MG63 (cell line): ENCODE measurements around the gene MBNL1. TPM values are rescaled to one million over a fixed set of nuclear protein-coding genes. Genes with fewer than 3 reads are reported as not detected.
"Not testable (repeated sequence)": the region's sequence is repeated elsewhere in the genome, so short reads cannot be mapped to it uniquely, and the experiment has no call there.

ENCODE experiments used
- DNase-seq: peaks from one replicate; pipeline ENCODE4 v3.0.0-alpha.2; 2020
- H3K27me3 ChIP-seq: fragments of 250-450 bp; sonication (Bioruptor Pico); 2 replicates; pipeline ENCODE4 v1.5.1; 2020; ENCODE audit warnings: mild to moderate bottlenecking, moderate library complexity
- H3K36me3 ChIP-seq: fragments of 250-450 bp; sonication (Bioruptor Pico); 2 replicates; pipeline ENCODE4 v1.5.1; 2020; ENCODE audit warnings: mild to moderate bottlenecking, moderate library complexity
- H3K4me3 ChIP-seq: fragments of 250-450 bp; sonication (Bioruptor Pico); 2 replicates; pipeline ENCODE4 v1.5.1; 2020; ENCODE audit warnings: mild to moderate bottlenecking, moderate library complexity
- H3K9me3 ChIP-seq: fragments of 250-450 bp; sonication (Bioruptor Pico); 2 replicates; pipeline ENCODE4 v1.5.1; 2020; ENCODE audit warnings: mild to moderate bottlenecking, moderate library complexity
- total RNA-seq: library from RNA; depleted of rRNA; stranded (reverse); fragments of >200 nt; shearing (Covaris generic); gene quantifications from 2 replicates; pipeline ENCODE4 v1.2.3, GENCODE V29; 2014; ENCODE audit warnings: low replicate concordance

MBNL1 gene
- total RNA-seq, 1 experiment from 2014 or later: 171 TPM

DNA sequence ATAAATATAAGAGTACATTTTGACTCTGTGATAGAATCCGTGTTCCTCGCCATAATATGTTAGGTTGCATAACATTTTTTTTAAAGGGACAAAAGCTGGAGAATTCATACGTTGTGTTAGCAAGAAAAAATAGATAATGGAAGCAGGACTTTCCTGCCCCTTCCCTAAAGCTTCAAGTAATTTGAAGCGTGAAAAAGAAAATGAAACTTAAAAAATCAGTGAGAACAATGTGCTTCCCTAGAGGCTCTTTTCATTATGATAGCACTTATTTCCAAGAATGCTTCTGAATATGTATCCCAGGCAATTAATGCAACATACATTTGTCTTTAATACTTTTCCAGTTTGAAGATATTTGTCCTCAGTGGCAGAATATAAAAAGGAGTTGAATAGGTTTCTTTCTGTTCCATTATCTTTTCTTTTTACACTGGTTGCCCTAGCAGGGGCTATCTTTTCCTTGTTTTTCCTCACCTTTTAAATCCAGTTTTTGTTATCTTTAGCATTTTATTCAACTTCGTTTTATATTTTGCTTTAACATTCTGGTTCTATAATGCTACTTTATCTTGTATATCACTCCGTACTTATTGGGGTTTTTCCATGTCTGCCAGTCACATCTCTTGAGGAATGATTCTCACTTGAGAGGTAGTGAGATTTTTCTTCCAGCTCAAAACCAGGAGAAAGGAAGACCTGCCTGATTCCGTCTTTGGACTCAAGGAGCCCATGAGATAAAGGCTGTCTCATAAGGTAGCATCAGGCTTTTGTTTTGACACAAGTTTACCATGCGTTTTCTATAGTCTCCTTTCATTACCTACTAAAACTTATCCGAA is 113.8 kb downstream of the MBNL1 start:
- Histone ChIP-seq H3K4me3 (no peak overlapping the region), H3K36me3 (peaks cover 44% of the 10 kb centered on the region), H3K27me3 (no peaks in the 10 kb centered on the region), H3K9me3 (no peaks in the 10 kb centered on the region)
- DNase-seq: no peak

DNA sequence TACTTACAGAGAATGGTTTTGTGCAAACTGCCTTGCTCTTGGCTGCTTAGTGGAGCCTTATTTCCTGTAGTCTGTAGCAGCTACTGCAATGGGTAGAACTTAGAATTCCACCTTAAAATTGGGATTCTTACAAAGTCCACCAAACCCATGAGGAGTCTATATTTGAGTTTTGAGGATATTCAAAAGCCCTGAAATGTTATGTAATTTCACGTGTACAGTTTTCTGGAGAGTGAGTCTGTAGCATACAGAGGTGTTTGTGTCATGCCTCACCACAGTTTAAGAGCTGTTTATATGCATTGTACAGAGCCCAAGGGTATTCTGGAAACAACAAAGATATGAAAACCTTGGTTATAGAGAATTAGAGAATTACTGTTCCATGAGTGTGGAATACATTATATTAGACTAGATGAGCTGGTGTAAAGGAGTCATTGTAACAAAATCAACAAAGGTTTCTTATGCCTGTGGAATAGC is 114.4 kb downstream of the MBNL1 start:
- no peak for DNase-seq
- H3K9me3 ChIP-seq: no peaks in the 10 kb centered on the region
- H3K27me3 ChIP-seq: no peaks in the 10 kb centered on the region
- H3K36me3 ChIP-seq: peaks cover 42% of the 10 kb centered on the region
- no peak overlapping the region for H3K4me3 ChIP-seq

DNA sequence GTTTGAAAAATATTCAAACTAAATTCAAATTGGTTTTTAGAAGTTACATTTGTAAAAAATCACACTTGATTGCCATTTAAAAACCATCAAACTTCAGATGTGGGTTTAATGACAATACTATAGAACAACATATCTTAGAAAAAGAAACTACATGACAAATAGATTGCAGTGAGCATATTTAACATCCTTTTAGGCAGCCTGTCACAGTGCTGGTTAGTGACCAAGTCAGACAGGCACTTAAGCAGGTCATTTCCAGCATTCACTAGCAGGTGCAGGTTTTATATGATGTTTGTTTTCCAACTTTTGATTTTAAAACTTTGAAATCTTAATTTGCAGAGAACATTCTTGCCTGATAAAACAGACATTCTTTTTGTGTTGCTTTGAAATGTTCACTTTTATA is 115.7 kb downstream of the MBNL1 start:
- no peak for DNase-seq
- H3K36me3 ChIP-seq: peaks cover 42% of the 10 kb centered on the region
- no peak overlapping the region for H3K4me3 ChIP-seq
- H3K9me3 ChIP-seq: no peaks in the 10 kb centered on the region
- no peaks in the 10 kb centered on the region for H3K27me3 ChIP-seq

DNA sequence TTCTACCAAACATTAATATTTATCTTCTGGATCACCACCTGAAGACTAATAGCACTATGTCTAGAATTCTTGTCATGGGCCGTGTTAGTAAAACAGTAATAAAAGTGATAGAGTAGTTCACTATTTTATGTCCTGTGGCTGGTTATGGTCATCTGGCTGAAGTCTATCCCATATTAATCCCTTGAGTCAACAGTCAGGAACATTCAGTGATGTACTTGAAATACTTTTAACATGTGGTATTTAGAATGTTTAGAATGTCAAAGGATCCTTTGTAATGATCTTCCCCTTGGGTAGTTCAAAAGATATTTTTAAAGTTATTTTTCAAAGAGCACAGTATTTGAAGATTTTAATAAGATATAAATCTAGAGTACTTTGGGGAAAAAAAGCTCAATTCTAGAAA is 117.0 kb downstream of the MBNL1 start:
- H3K36me3 ChIP-seq: peaks cover 42% of the 10 kb centered on the region
- no peaks in the 10 kb centered on the region for H3K9me3 ChIP-seq
- H3K27me3 ChIP-seq: no peaks in the 10 kb centered on the region
- DNase-seq: no peak
- no peak overlapping the region for H3K4me3 ChIP-seq

DNA sequence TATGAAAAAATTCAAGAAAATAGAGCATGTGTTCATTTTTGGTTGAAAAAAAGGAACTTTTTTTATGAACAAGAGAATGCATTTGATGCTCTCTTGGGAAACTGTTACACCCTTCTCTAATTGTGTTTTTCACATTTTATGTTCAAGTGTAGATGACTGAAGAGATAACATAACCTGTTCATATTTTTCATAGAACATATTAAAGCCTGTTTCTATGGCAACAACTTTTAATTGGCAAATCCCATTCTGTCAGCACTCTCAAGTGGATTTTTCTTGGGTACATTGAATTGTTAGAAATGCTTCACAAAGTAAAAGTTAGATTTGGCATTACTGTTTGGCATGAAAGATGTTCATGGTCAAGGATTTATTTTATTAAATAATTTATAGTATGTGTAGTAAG is 117.5 kb downstream of the MBNL1 start:
- no peak for DNase-seq
- Histone ChIP-seq H3K9me3 (no peaks in the 10 kb centered on the region), H3K4me3 (no peak overlapping the region)

DNA sequence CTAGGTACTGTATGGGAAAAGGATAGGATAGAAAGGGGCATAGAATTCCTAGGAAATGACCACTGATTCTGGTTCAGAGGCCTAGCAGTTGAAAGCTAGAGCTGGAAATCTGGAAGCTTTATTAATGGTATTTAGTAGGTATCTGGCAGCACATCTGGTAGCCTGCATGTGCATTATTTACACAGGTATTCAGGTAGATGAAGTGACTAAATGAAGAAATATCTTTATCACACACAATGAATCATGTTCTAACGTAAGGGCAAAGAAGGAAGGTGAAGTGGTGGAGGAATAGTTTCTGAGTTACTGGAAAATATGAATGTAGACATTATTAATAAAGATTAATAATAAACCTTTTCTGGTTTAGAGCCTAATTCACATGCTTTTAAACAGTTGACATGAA is 119.9 kb downstream of the MBNL1 start:
- Histone ChIP-seq H3K9me3 (no peaks in the 10 kb centered on the region), H3K36me3 (peaks cover 56% of the 10 kb centered on the region), H3K4me3 (no peak overlapping the region), H3K27me3 (no peaks in the 10 kb centered on the region)
- no peak for DNase-seq

More for the DNA sequence above, 117.5 kb downstream of the MBNL1 start:
- Histone ChIP-seq H3K27me3 (no peaks in the 10 kb centered on the region), H3K36me3 (peaks cover 44% of the 10 kb centered on the region)

DNA sequence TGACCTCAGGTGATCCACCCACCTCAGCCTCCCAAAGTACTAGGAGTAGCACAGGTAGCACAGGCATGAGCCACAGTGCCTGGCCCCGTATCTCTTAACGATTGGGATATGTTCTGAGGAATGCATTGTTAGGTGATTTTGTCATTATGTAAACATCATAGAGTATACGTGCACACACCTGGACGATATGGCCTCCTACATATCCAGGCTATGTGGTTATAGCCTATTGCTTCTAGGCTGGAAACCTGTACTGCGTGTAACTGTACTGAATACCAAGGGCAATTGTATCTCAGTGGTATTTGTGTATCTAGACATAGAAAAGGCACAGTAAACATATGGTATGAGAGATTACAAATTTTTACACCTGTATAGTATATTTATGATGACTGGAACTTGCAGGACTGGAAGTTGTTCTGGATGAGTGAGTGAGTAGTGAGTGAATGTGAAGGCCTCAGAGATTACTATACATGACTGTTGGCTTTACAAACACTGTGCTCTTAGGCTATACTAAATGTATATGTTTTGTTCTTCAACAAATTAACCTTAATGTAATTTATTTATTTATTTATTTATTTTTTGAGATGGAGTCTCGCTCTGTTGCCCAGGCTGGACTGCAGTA is 120.7 kb downstream of the MBNL1 start:
- DNase-seq: no peak
- peaks cover 62% of the 10 kb centered on the region for H3K36me3 ChIP-seq
- H3K27me3 ChIP-seq: no peaks in the 10 kb centered on the region
- no peak overlapping the region for H3K4me3 ChIP-seq
- no peaks in the 10 kb centered on the region for H3K9me3 ChIP-seq

DNA sequence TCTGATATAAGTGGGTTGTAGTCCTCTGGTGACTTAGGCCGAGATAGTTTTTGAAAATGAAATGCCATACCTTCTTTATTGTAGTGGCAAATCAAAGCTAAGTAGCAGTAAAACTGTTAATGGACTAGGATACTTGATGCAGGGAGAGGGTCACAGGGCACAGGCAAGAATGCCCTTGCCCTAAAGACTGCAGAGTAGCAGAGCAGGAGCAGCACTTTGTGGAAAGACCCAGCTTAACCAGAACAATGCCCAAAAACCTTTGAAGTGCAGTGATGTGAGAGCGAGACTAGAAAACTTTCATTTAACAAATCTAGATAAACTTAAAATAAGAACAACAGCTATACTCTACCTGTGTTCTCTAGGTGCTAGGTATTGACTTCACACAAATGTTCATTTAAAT is 121.9 kb downstream of the MBNL1 start:
- no peak overlapping the region for H3K4me3 ChIP-seq
- peaks cover 71% of the 10 kb centered on the region for H3K36me3 ChIP-seq
- no peaks in the 10 kb centered on the region for H3K27me3 ChIP-seq
- H3K9me3 ChIP-seq: no peaks in the 10 kb centered on the region
- DNase-seq: no peak

DNA sequence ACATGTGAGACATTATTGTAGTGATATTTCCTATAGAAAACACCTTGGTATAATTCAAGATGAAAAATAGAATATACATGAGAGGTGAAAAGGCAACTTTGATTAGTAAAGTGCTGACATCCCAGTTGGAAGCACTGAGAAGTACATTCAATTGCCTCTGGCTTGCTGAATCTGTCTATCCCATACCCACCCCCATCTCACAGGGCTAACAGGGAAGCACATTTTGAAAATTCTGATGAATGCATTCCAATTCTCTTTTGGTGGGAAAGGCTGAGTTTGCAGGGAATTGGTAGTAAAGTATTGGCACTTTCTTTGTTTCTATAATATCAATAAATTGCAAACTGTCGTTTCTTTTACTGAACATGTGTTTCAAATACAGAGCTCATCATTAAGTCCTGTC is 122.9 kb downstream of the MBNL1 start:
- no peaks in the 10 kb centered on the region for H3K9me3 ChIP-seq
- H3K27me3 ChIP-seq: no peaks in the 10 kb centered on the region
- no peak overlapping the region for H3K4me3 ChIP-seq
- no peak for DNase-seq
- H3K36me3 ChIP-seq: peaks cover 78% of the 10 kb centered on the region

DNA sequence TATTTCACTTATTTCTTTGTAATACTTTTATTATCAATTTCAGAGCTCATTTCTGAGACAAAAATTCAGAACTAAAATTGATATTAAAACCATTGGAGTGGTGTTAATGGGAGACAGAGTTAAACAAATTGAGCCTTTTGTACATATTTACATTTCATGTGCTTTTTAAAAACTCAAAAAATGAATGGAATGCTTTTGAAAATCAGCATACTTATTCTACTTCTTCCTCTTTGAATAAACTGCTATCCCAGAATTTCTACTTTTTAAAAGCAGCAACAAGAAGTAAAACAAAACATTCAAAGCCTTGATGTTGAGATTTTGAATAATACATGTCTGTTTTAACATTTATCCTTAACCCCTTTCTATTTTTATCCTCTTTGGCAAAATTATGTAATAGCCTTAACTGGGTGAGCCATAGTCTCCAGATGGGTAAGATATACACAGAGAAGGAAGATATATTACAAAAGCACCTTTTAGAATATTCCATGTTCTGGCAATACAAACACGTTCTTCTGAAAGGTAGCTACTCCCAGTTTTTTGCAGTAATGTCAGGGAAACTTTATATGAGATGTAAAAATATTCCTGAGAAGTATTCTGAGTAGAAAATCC is 123.6 kb downstream of the MBNL1 start:
- DNase-seq: no peak
- H3K27me3 ChIP-seq: no peaks in the 10 kb centered on the region

DNA sequence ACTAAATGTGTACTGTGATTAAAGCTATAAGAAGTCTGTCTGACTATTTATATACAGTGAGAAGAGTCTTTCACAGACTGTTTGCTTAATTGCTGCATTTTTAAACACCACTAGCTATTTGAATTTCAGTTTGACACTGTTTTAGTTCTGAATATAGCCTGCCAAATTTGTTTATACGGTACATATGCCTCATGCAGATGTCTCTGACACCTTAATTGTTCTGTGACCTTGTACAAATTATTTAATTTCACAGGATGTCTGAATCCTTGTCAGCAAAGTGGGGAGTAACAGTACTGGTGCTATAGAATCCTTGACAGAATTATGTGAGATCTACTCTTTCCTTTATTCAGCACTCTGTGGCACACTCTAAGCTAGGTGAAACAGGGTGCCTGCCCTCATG is 125.5 kb downstream of the MBNL1 start:
- Histone ChIP-seq H3K9me3 (no peaks in the 10 kb centered on the region), H3K4me3 (no peak overlapping the region)
- no peak for DNase-seq

More for the DNA sequence above, 123.6 kb downstream of the MBNL1 start:
- no peak overlapping the region for H3K4me3 ChIP-seq
- H3K36me3 ChIP-seq: peaks cover 85% of the 10 kb centered on the region
- H3K9me3 ChIP-seq: no peaks in the 10 kb centered on the region

DNA sequence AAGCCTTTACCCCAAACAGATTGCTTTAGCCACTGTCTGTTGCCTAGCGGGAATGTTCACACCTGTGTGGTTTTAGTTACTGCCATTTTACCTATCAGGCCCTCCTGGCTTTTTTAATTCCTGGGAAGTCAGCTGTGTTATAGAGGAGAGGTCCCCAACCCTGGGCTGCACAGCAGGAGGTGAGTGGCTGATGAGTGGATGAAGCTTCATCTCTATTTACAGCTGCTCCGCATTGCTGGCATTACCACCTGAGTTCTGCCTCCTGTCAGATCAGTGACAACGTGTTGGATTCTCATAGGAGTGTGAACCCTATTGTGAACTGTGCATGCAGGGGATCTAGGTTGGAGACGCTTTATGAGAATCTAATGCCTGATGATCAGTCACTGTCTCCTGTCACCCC is 127.0 kb downstream of the MBNL1 start:
- Histone ChIP-seq H3K4me3 (no peak overlapping the region), H3K9me3 (no peaks in the 10 kb centered on the region), H3K27me3 (no peaks in the 10 kb centered on the region), H3K36me3 (peaks cover 69% of the 10 kb centered on the region)
- DNase-seq: no peak

More for the DNA sequence above, 125.5 kb downstream of the MBNL1 start:
- H3K36me3 ChIP-seq: peaks cover 73% of the 10 kb centered on the region
- H3K27me3 ChIP-seq: no peaks in the 10 kb centered on the region

DNA sequence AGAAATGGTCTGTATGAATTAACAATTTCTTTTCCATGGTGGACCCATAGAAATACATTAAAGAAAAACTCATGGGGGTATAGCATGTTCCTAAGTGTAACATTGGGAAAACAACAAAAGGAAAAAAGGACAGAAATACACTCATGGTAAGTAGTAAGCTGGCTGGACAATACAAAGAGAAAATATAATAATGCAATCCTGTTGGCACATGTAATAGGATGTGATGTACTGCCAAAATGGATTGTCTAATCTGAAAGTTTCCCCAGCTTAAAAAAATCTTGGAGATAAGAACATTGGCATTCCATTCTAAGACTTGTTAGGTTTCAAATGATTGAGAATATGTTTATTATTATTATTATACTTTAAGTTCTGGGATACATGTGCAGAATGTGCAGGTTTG is 128.1 kb downstream of the MBNL1 start:
- Histone ChIP-seq H3K27me3 (no peaks in the 10 kb centered on the region), H3K9me3 (no peaks in the 10 kb centered on the region), H3K4me3 (no peak overlapping the region), H3K36me3 (peaks cover 64% of the 10 kb centered on the region)
- no peak for DNase-seq

DNA sequence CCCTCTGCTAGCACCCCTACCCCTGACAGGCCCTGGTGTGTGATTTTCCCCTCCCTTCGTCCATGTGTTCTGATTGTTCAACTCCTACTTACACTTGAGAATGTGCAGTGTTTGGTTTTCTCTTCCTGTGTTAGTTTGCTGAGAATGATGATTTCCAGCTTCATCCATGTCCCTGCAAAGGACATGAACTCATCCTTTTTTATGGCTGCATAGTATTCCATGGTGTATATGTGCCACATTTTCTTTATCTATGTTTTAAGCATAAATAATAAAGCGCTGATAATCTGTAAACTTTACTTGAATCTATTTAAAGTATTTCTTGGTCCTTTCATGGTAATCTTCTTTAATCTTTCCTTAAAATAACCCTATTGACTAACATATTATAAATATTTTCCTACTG is 128.6 kb downstream of the MBNL1 start:
- DNase-seq, H3K4me3 ChIP-seq, H3K27me3 ChIP-seq, H3K9me3 ChIP-seq: not testable (repeated sequence)
- peaks cover 61% of the 10 kb centered on the region for H3K36me3 ChIP-seq

DNA sequence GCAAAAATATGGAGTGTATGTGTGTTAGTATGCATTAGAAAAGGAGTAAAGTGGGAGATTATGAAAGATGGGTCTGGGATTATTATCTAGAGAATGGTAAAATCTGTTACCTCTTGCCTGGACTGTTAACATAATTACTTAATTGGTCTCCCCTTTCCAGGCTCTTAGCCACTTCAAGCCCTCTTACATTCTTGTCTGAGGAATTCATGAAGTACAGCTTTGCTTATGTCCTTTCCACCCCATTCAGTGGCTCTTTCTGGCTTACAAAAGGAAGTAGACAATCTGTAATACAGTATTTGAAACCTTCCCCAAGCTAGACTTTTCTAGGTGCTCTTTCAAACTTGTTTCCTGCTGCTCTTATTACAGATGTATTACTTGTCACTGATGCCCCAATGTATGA is 129.8 kb downstream of the MBNL1 start:
- H3K27me3 ChIP-seq: no peaks in the 10 kb centered on the region
- no peak for DNase-seq
- peaks cover 51% of the 10 kb centered on the region for H3K36me3 ChIP-seq
- no peaks in the 10 kb centered on the region for H3K9me3 ChIP-seq
- no peak overlapping the region for H3K4me3 ChIP-seq

DNA sequence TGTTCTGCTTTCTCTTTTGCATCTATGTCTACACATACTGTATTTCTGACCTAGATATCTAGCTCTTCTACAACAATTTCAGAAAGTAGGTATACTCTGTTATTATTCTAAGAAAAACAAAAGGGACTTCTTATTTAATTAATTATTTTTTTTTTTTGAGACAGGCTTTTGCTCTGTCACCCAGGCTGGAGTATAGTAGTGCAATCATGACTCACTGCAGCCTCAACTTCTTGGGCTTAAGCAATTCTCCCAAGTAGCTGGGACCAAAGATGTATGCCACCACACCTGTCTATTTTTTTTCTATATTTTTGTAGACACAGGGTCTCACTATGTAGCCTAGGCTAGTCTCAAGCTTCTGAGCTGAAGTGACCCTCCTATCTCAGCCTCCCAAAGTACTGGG is 130.6 kb downstream of the MBNL1 start:
- Histone ChIP-seq H3K36me3 (peaks cover 42% of the 10 kb centered on the region), H3K27me3 (no peaks in the 10 kb centered on the region), H3K9me3 (no peaks in the 10 kb centered on the region), H3K4me3 (no peak overlapping the region)
- peak; percentile 38 for DNase-seq

DNA sequence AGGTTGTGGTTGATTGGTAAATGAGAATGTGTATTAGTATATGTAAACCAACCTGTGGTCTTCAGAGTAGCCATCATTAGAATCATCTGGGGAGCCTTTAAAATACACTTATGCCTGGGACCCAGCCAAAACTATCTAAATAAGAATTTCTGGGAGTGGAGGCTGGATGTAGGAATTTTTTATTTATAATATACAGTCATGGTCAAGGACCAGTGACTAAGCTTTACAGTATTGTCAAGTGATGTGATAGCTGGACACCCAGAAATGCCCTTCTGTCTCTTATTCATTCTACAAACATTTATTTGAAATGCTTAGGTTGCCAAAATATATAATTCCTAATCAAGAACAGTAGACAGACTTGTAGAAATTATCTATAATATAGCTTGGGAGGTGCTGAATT is 132.2 kb downstream of the MBNL1 start:
- peaks cover 35% of the 10 kb centered on the region for H3K36me3 ChIP-seq
- DNase-seq: peak; percentile 29

More for the DNA sequence above, 132.2 kb downstream of the MBNL1 start:
- Histone ChIP-seq H3K4me3 (no peak overlapping the region), H3K9me3 (no peaks in the 10 kb centered on the region), H3K27me3 (no peaks in the 10 kb centered on the region)
